Tracheal epithelial cell (primary cell): Measurements from ENCODE around the gene CTDNEP1. TPM values are rescaled to one million over a fixed set of nuclear protein-coding genes. Genes with fewer than 3 reads are reported as not detected.

Experiments used
- total RNA-seq: library from RNA; depleted of rRNA; stranded (reverse); fragments of >200 nt; gene quantifications from 2 replicates; pipeline ENCODE4 v1.2.1, GENCODE V29; 2014

CTDNEP1 gene
- 20.5 and 25.4 TPM in 2 replicates for total RNA-seq

GRCh38 chr17:7251661-7252175 is at the start of gene CTDNEP1:
Gene CTDNEP1 (minus strand): TSS chr17:7251734. CDS start chr17:7251296, 438 bp downstream.

GRCh38 chr17:7294614-7295153 is 43.1 kb upstream of the CTDNEP1 start, which contains the start of gene YBX2:
Gene YBX2 (minus strand): TSS chr17:7294639. CDS start chr17:7294500, 139 bp downstream.

GRCh38 chr17:7281074-7281952 is 29.8 kb upstream of the CTDNEP1 start, which contains the start of gene SLC2A4:
Gene SLC2A4 (plus strand): TSS chr17:7281718. CDS start chr17:7281935, 217 bp downstream.

GRCh38 chr17:7262192-7262934 is 10.8 kb upstream of the CTDNEP1 start, which contains the start of gene CLDN7:
Gene CLDN7 (minus strand): TSS chr17:7262478. CDS start chr17:7262043, 435 bp downstream.

GRCh38 chr17:7252176-7253043 is 876 bp upstream of the CTDNEP1 start, which contains the start of gene ELP5:
Gene ELP5 (plus strand): TSS chr17:7252215. CDS start chr17:7252551, 336 bp downstream.

GRCh38 chr17:7241783-7242716 is 9.5 kb downstream of the CTDNEP1 start, which contains the start of gene GABARAP:
Gene GABARAP (minus strand): TSS chr17:7242449. CDS start chr17:7242330, 119 bp downstream.

GRCh38 chr17:7239091-7240027 is 12.2 kb downstream of the CTDNEP1 start, which contains the start of gene PHF23:
Gene PHF23 (minus strand): TSS chr17:7239457. CDS start chr17:7239279, 178 bp downstream.

GRCh38 chr17:7234083-7234951 is 17.2 kb downstream of the CTDNEP1 start, which contains the start of gene DVL2:
Gene DVL2 (minus strand): TSS chr17:7234517. CDS start chr17:7234262, 255 bp downstream.

GRCh38 chr17:7219812-7220592 is 31.5 kb downstream of the CTDNEP1 start, which contains the start of the genes ACADVL and DLG4:
Gene ACADVL (plus strand): TSS chr17:7219938. CDS start chr17:7219985, 47 bp downstream.
Gene DLG4 (minus strand): TSS chr17:7219836.

Other genes starting within 250 kb of the CTDNEP1 start
- 10.7 and 14.7 TPM in 2 replicates for gene RNASEK, start 239.1 kb downstream of the CTDNEP1 start, total RNA-seq
- under 0.01 TPM in 2 replicates for gene BCL6B, start 228.7 kb downstream of the CTDNEP1 start, total RNA-seq
- 0.48 and 0.85 TPM in 2 replicates for gene SLC16A13, start 215.7 kb downstream of the CTDNEP1 start, total RNA-seq
- gene SLC16A11, start 207.6 kb downstream of the CTDNEP1 start, total RNA-seq, result 0.24 and 0.43 TPM in 2 replicates
- gene CLEC10A, start 171.5 kb downstream of the CTDNEP1 start, total RNA-seq, result not detected in 2 replicates
- not detected in 2 replicates for gene ASGR2, start 136.9 kb downstream of the CTDNEP1 start, total RNA-seq
- 0.64 TPM in 1 of 2 replicates, not detected in the other for gene ASGR1, start 72.4 kb downstream of the CTDNEP1 start, total RNA-seq
- 1.9 and 6.0 TPM in 2 replicates for gene DLG4, start 31.9 kb downstream of the CTDNEP1 start, total RNA-seq
- 252 and 304 TPM in 2 replicates for gene ACADVL, start 31.8 kb downstream of the CTDNEP1 start, total RNA-seq
- 45.5 and 66.3 TPM in 2 replicates for gene DVL2, start 17.2 kb downstream of the CTDNEP1 start, total RNA-seq
- 24.9 and 36.4 TPM in 2 replicates for gene PHF23, start 12.3 kb downstream of the CTDNEP1 start, total RNA-seq
- 109 and 134 TPM in 2 replicates for gene GABARAP, start 9.3 kb downstream of the CTDNEP1 start, total RNA-seq
- gene ELP5, start 481 bp upstream of the CTDNEP1 start, total RNA-seq, result 14.5 TPM in 2 replicates
- 223 and 297 TPM in 2 replicates for gene CLDN7, start 10.7 kb upstream of the CTDNEP1 start, total RNA-seq
- gene SLC2A4, start 30.0 kb upstream of the CTDNEP1 start, total RNA-seq, result 0.24 TPM in 1 of 2 replicates, not detected in the other
- gene YBX2, start 42.9 kb upstream of the CTDNEP1 start, total RNA-seq, result 0.43 and 0.96 TPM in 2 replicates
- 273 and 472 TPM in 2 replicates for gene EIF5A, start 55.9 kb upstream of the CTDNEP1 start, total RNA-seq
- gene GPS2, start 63.6 kb upstream of the CTDNEP1 start, total RNA-seq, result 32.2 and 33.7 TPM in 2 replicates
- gene NEURL4, start 77.6 kb upstream of the CTDNEP1 start, total RNA-seq, result 14.5 and 17.6 TPM in 2 replicates
- gene ACAP1, start 84.8 kb upstream of the CTDNEP1 start, total RNA-seq, result 0.21 and 1.9 TPM in 2 replicates
- gene KCTD11, start 100.4 kb upstream of the CTDNEP1 start, total RNA-seq, result 28.1 and 54.0 TPM in 2 replicates
- gene TMEM95, start 103.4 kb upstream of the CTDNEP1 start, total RNA-seq, result not detected in 2 replicates
- gene TNK1, start 129.4 kb upstream of the CTDNEP1 start, total RNA-seq, result 9.9 and 11.9 TPM in 2 replicates
- 15.8 and 35.2 TPM in 2 replicates for gene PLSCR3, start 142.8 kb upstream of the CTDNEP1 start, total RNA-seq
- gene TMEM256, start 152.4 kb upstream of the CTDNEP1 start, total RNA-seq, result 125 and 144 TPM in 2 replicates
- gene NLGN2, start 156.1 kb upstream of the CTDNEP1 start, total RNA-seq, result 1.9 TPM in 2 replicates
- not detected in 2 replicates for gene SPEM1, start 168.6 kb upstream of the CTDNEP1 start, total RNA-seq
- gene SPEM2, start 173.9 kb upstream of the CTDNEP1 start, total RNA-seq, result not detected in 2 replicates
- gene SPEM3, start 177.1 kb upstream of the CTDNEP1 start, total RNA-seq, result not detected in 2 replicates
- 13.4 and 28.7 TPM in 2 replicates for gene TMEM102, start 183.7 kb upstream of the CTDNEP1 start, total RNA-seq
- gene FGF11, start 187.8 kb upstream of the CTDNEP1 start, total RNA-seq, result 23.7 and 32.8 TPM in 2 replicates
- 6.2 and 8.7 TPM in 2 replicates for gene CHRNB1, start 193.3 kb upstream of the CTDNEP1 start, total RNA-seq
- gene ZBTB4, start 227.9 kb upstream of the CTDNEP1 start, total RNA-seq, result 16.4 and 22.4 TPM in 2 replicates
- not detected in 2 replicates for gene SLC35G6, start 229.7 kb upstream of the CTDNEP1 start, total RNA-seq
- 40.7 and 46.7 TPM in 2 replicates for gene POLR2A, start 232.6 kb upstream of the CTDNEP1 start, total RNA-seq